NCI-H1417 treated with DMSO at 0.1 percent for 48 hours (cell line): ENCODE measurements around the gene TMEM179.

Experiments used
- DNase-seq: peaks from one replicate; lab custom pipeline; 2025; lab: John Stamatoyannopoulos, UW

Gene TMEM179

DNA sequence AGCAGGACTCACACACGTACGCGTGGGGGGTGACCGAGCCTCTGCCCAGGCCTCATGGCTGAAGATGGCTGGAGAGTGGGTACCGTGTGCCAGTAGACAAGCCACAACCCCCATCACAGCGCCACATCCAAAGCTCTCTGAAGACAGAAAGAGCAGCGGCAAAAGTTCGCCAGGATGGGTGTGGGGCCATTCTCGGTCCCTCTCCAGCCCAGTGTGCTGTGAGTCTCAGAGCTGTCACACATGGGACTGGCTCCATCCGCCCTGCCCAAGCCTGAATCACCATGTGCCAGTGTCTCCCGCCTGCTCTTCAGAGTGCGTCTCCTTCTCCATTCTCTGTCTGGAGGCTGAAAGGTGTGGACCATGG is 5.7 kb downstream of the TMEM179 start:
- DNase-seq, result no peak

- peak; percentile 7 for DNase-seq
Observed at GRCh38 chr14:104598039-104598909, 6.3 kb downstream of the TMEM179 start.

DNA sequence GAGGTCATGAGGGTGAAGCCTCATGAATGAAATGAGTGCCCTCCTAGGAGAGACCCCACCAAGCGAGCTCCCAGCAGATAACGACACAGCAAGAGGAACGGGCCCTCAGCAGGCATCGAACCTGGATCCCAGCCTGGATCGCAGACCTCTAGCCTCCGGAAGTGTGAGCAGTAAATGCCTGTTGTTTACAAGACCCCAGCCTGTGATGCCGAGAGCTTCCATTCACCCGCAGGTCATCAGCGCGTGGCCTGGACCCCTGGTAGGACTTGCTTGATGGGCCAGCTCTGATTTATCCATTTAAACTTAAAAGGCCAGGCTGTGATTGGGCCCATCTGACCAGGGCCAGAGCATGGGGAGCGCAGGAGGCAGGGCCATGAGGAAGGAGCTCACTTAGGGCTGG is 7.0 kb downstream of the TMEM179 start:
- no peak for DNase-seq

DNA sequence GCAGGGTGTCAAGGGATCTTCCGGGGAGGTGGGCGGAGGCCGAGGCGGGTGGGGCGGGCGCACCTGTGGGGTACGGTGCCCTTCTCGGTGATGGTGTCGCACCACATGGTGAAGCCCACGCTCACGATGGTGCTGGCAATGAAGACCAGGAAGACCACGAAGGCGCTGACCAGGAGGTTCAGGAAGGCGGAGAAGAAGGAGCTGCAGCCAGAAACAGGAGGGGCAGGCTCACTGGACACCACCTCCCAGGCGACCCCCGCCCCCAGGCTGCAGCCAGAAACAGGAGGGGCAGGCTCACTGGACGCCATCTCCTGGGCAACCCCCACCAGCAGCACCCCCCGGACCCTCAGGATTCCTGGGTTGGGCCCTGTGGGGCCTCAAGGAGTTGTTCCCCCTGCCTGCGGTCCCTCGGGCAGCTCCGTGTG is 7.6 kb downstream of the TMEM179 start:
- no peak for DNase-seq

DNA sequence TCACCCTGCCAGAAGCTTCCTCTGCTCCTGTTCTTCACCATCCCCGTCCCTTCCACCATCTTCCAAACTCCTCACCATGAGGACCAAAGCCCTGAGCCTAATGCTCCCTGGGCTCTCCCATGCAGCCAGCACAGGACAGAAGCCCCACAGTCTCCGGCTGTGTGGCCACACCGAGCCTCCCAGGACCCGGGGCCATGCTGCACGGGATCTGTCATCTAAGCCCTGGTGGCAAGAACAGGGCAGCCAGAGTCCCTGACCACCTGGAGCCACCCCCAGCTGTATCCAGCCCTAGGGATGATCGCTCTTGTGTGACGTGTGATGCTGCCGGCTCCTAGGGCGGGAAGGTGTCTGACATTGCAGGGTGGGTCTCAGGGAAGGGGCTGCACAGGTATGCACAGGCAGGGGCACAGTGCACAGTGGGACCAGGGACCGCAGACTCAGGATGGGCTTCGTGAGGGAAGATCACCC is 8.1 kb downstream of the TMEM179 start:
- no peak for DNase-seq

- DNase-seq, result no peak
Observed at GRCh38 chr14:104595911-104596450, 8.6 kb downstream of the TMEM179 start.

DNA sequence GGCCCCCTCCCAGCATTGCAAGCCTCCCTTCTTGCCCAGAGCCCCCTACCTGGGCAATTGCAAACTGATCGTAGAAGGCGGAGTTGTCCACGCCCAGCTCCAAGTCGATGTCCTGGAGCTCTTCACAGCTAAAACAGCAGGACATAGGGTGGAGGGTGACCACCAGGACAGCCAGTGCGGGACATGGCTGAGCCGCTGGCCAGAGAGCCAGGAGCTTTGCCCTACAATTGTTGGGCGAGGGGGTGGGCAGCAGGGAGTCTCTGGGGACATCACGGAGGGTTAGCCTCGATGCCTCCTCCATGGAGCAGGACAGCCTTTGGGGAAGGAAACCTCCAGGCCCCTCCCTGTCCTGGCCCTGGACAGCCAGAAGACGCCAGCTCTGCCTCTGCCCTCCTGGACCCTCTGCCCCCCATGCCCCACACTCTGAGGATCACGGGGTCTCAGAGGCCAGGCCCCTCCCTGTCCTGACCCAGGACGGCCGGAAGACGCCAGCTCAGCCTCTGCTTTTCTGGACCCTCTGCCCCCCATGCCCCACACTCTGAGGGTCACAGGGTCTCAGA is 9.4 kb downstream of the TMEM179 start:
- DNase-seq, result no peak

DNA sequence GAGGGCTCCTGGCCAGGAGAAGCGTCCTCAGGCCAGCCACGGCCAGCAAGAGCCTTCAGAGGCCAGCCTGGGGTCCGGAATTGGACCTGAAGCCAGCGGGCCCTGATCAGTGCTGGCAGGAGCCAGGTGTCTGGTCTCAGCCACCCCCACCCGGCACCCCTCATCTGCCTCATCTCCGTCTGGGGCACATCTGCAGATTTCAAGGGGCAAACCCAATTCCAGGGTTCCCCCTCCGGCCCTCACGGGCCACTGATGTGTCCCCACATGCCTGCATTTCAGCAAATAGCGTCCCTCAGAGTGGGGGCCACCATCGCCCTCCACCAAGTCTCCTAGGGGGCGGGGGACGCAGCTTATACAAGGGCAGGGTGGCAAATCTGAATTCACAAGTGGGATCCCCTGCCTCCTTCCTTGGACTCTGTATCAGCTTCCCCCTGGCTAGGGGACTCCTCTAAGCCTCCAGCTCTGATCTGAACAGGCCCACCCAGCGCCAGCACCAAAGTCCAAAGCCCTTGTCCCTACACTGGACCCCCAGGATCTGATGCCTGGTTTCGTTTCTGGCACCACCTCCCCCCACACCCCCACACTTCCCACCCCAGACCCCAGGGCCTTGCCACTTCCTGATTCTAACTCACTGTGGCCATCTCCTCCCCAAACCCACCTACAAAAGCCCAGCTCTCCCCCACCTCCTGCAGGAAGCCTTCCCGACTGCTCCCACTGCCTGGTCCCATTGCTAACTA is 10.1 kb downstream of the TMEM179 start:
- DNase-seq, result no peak

- no peak for DNase-seq
Observed at GRCh38 chr14:104593710-104594136, 10.8 kb downstream of the TMEM179 start.

DNA sequence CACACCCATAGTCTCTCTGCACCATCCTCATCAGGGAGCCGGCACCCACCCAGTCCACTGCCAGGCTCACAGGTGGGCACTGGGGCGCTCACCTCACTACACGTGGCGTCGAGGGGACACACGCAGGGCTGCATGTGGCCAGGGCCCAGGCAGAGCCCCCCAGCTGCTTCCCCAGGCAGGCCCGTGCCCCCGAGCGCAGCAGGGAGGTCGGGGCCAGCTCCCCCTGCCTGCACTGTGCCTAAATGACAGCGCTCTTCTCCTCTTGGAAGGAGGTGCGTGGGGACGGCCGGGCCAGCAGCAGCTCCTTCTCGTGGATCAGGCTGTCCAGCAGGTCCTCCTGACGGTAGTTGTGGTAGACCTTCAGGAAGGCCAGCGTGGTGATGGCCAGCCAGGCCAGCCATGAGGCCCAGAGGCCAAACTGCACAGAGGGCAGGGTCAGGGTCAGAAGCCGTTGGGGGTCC is 11.3 kb downstream of the TMEM179 start:
- DNase-seq, result no peak

DNA sequence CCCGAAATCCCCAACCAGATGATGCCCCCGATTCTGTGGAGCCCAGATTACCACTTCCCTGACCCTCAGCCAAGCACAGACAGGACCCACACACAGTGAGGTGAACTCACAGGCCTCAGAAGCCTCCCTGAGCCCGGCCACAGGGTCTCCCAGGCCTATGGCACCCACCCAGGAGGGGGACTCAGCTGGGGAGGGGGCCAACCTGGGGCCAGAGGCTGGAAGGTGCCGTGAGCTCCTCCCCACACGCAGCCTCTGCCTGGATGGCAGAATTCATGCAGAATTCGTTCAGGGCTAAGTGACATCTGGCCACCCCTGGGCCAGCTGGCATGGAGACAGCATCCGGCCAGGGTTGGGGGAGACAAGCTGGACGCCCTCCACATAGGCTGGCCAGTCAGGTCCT is 11.8 kb downstream of the TMEM179 start:
- no peak for DNase-seq

- no peak for DNase-seq
Observed at GRCh38 chr14:104592292-104592672, 12.3 kb downstream of the TMEM179 start.

GRCh38 chr14:104591506-104592291 is 12.9 kb downstream of the TMEM179 start:
- no peak for DNase-seq

- no peak for DNase-seq
Observed at GRCh38 chr14:104591031-104591430, 13.5 kb downstream of the TMEM179 start.

DNA sequence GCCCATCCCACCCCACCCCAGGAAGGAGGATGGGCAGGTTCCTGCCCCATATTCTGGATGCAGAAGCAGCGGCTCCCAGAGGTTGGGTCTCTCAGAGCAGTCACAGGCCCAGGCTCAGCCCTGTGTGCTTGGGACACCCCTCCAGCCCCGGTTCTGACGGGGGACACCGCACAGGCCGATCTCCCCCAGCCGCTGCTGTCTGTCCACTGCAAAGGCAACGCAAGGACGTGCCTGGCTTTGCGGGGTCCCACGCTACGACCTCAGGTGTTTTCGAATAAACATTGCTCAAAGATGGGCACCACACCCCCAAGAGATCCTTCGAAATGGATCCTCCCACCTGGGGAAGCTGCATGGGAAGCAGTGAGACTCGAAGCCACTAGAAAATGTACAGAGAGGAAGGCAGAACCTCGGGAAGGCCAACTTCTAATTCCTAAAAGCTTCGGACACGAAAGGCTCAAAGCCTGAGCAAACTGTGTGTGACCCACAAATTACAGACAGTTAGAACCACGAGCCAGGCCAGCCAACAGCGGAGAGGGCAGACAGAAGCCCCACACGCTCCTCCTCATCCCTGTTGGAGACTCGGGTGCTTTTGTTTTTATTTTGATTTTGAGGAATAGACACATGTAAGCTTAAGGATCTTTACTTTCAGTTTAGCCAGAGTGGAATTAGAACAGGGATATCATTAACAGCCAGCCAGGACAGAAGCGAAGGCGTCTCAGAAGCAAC is 14.2 kb downstream of the TMEM179 start:
- DNase-seq, result no peak

DNA sequence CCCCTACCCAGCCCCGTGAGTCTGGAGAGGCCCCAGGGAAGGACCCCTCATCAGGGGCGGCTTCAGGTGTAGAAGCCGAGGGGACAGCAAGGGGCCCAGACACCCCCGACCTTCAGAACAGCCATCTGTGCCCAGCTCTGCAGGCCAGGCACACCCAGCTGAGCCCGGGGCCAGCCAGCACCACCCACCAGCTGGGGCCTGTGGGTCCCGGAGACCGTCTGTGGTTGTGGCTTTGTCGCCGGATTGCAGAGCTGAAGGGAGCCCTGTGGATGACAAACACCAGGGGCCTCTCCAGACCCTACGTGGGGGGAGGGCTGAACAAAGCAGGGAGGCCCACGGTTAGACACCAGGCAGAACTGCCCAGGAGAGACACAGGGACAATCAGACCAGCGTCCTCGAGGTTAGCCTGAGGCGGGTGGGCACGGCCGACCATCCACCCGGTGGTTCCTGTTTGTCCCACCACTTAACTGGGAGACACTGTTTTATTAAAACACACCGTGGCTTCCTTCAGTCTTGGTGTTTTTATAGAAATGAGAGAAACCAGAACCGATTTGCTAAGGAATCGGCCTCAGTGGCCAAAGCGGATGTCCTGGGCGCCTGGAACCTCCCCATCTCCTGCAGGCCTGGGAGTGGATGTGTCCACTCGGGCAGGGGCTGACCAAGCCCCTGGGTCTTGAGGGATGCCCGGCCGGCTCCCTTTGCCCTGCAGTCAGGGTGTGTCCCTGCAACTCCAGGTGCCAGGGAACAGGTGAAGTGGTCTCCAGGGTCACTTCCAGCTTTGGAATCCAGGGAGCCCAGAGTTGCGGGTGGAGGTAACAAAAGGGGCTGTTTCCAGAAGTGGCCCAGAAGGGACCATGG is 15.0 kb downstream of the TMEM179 start:
- DNase-seq, result no peak

GRCh38 chr14:104588066-104588857 is 16.3 kb downstream of the TMEM179 start:
- DNase-seq, result peak; percentile 5

- DNase-seq, result no peak
Observed at GRCh38 chr14:104587641-104588040, 16.9 kb downstream of the TMEM179 start.
